H1 (cell line): Measurements from ENCODE around the gene TSPAN9. TPM values are rescaled to one million over a fixed set of nuclear protein-coding genes. Genes with fewer than 3 reads are reported as not detected.

Experiments used
- CTCF ChIA-PET: fragments of 300-600 bp; sonication (Branson Sonifier 250); formaldehyde crosslinking; loops from one replicate; lab custom pipeline; 2021; ENCODE audit not compliant: partially characterized antibody; lab: Charles Lee
- POLR2A ChIA-PET: fragments of 300-600 bp; sonication (Branson Sonifier 250); formaldehyde crosslinking; loops from one replicate; lab custom pipeline; 2021; ENCODE audit warnings: inconsistent platforms; ENCODE audit not compliant: partially characterized antibody; lab: Charles Lee
- DNase-seq, 2 experiments: peaks; one replicate each; pipeline versions ENCODE4 v3.0.0 to v3.0.0-alpha.2; 2010 to 2022; ENCODE audit warnings: low spot score in 2 of 2, low read depth in 1 of 2, mixed read lengths in 1 of 2
- FAIRE-seq: peaks from 2 replicates; lab custom pipeline; 2011; peaks lifted over from hg19 to GRCh38; lab: Jason Lieb, UNC
- H2AFZ ChIP-seq: 2 replicates; pipeline ENCODE4 v1.8.1; 2012; ENCODE audit warnings: low read length, inconsistent platforms
- H2AK5ac ChIP-seq: 2 replicates; pipeline ENCODE4 v1.6.1; 2013; ENCODE audit warnings: low read depth, low read length
- H2BK120ac ChIP-seq: replicated peaks from 2 replicates; pipeline ENCODE3; 2013; ENCODE audit warnings: low read depth, low read length, inconsistent platforms
- H2BK12ac ChIP-seq: 2 replicates; pipeline ENCODE4 v1.6.1; 2013; ENCODE audit warnings: low read depth, low read length
- H2BK15ac ChIP-seq: 2 replicates; pipeline ENCODE4 v1.6.1; 2013; ENCODE audit warnings: low read length
- H2BK20ac ChIP-seq: 2 replicates; pipeline ENCODE4 v1.6.1; 2013; ENCODE audit warnings: low read length
- H2BK5ac ChIP-seq: 2 replicates; pipeline ENCODE4 v1.6.1; 2013; ENCODE audit warnings: low read depth, low read length
- H3K14ac ChIP-seq: 2 replicates; pipeline ENCODE4 v1.6.1; 2013; ENCODE audit warnings: inconsistent platforms; ENCODE audit not compliant: insufficient read length
- H3K18ac ChIP-seq: 2 replicates; pipeline ENCODE4 v1.6.1; 2013; ENCODE audit warnings: low read length; ENCODE audit errors: extremely low read depth
- H3K23ac ChIP-seq: 2 replicates; pipeline ENCODE4 v1.6.1; 2013; ENCODE audit warnings: inconsistent platforms; ENCODE audit not compliant: insufficient read length
- H3K23me2 ChIP-seq: 2 replicates; pipeline ENCODE4 v1.6.1; 2013; ENCODE audit warnings: low read depth, low read length
- H3K27ac ChIP-seq: 2 replicates; pipeline ENCODE4 v1.6.1; 2011; ENCODE audit warnings: low read depth, low read length, inconsistent platforms
- H3K27me3 ChIP-seq, 4 experiments: replicated peaks in 1 of 4; 1 replicate in 1 of 4; 2 replicates in 3 of 4; pipeline versions ENCODE4 v1.6.1 to v1.8.1; 2011 to 2013; ENCODE audit warnings: low read length in 3 of 4, mild to moderate bottlenecking in 3 of 4, inconsistent platforms in 2 of 4, mixed read lengths in 2 of 4, moderate library complexity in 1 of 4; ENCODE audit not compliant: control insufficient read depth in 3 of 4, insufficient read depth in 3 of 4; ENCODE audit errors: extremely low read depth in 1 of 4
- H3K36me3 ChIP-seq, 4 experiments: 2 replicates each; pipeline versions ENCODE4 v1.6.1 to v1.8.1; 2011 to 2013; ENCODE audit warnings: mild to moderate bottlenecking in 4 of 4, low read length in 3 of 4, moderate library complexity in 2 of 4, control low read depth in 1 of 4, inconsistent platforms in 1 of 4; ENCODE audit not compliant: insufficient read depth in 4 of 4, control insufficient read depth in 2 of 4
- H3K4ac ChIP-seq: replicated peaks from 2 replicates; pipeline ENCODE3; 2013; ENCODE audit warnings: low read length, low read depth, mixed read lengths, inconsistent platforms; ENCODE audit not compliant: insufficient read length
- H3K4me1 ChIP-seq, 4 experiments: replicated peaks in 1 of 4; 1 replicate in 1 of 4; 2 replicates in 3 of 4; pipeline versions ENCODE4 v1.6.1 to v1.8.1; 2011 to 2013; ENCODE audit warnings: low read length in 3 of 4, inconsistent platforms in 2 of 4, mixed read lengths in 1 of 4; ENCODE audit not compliant: insufficient read depth in 4 of 4, control insufficient read depth in 3 of 4
- H3K4me2 ChIP-seq, 2 experiments: 2 replicates each; pipeline versions ENCODE4 v1.6.1 to v1.8.1; 2011 to 2013; ENCODE audit warnings: low read depth in 2 of 2, low read length in 2 of 2, control low read depth in 1 of 2, inconsistent platforms in 1 of 2, mild to moderate bottlenecking in 1 of 2; ENCODE audit not compliant: insufficient read depth in 1 of 2
- H3K4me3 ChIP-seq, 4 experiments: fragments of 200-600, 300-600 bp in 1 of 4; sonication (generic), shearing (Covaris generic), sonication (Bioruptor Twin) in 1 of 4; 2 replicates each; pipeline versions ENCODE4 v1.5.1 to v1.8.1; 2011 to 2016; ENCODE audit warnings: low read length in 4 of 4, low read depth in 3 of 4, control low read depth in 2 of 4, inconsistent platforms in 2 of 4, mild to moderate bottlenecking in 2 of 4, mixed read lengths in 1 of 4, moderate library complexity in 1 of 4; ENCODE audit not compliant: insufficient read depth in 2 of 4; ENCODE audit errors: extremely low read depth in 1 of 4
- H3K56ac ChIP-seq: replicated peaks from 2 replicates; pipeline ENCODE3; 2013; ENCODE audit warnings: low read depth, mild to moderate bottlenecking, mixed read lengths, low read length, inconsistent platforms; ENCODE audit not compliant: insufficient read length
- H3K79me1 ChIP-seq: 2 replicates; pipeline ENCODE4 v1.6.1; 2013; ENCODE audit warnings: low read depth, low read length, control low read depth
- H3K79me2 ChIP-seq, 2 experiments: 2 replicates each; pipeline versions ENCODE4 v1.6.1 to v1.8.1; 2012 to 2013; ENCODE audit warnings: low read length in 2 of 2, mild to moderate bottlenecking in 2 of 2, inconsistent platforms in 1 of 2; ENCODE audit not compliant: insufficient read depth in 2 of 2, control insufficient read depth in 1 of 2
- H3K9ac ChIP-seq, 4 experiments: replicated peaks in 1 of 4; 1 replicate in 1 of 4; 2 replicates in 3 of 4; pipeline versions ENCODE4 v1.6.1 to v1.8.1; 2011 to 2013; ENCODE audit warnings: low read depth in 3 of 4, low read length in 3 of 4, control low read depth in 2 of 4, mild to moderate bottlenecking in 2 of 4, moderate library complexity in 2 of 4, inconsistent platforms in 1 of 4; ENCODE audit errors: extremely low read depth in 1 of 4
- H3K9me3 ChIP-seq, 2 experiments: 2 replicates each; pipeline versions ENCODE4 v1.6.1 to v1.8.1; 2012 to 2013; ENCODE audit warnings: mild to moderate bottlenecking in 2 of 2, moderate library complexity in 2 of 2, control low read depth in 1 of 2, inconsistent platforms in 1 of 2, low read depth in 1 of 2, low read length in 1 of 2, mixed read lengths in 1 of 2; ENCODE audit not compliant: insufficient read depth in 2 of 2
- H4K20me1 ChIP-seq, 2 experiments: replicated peaks in 1 of 2; 2 replicates each; pipeline versions ENCODE3 to v1.8.1; 2011 to 2013; ENCODE audit warnings: inconsistent platforms in 2 of 2, low read length in 2 of 2, mild to moderate bottlenecking in 1 of 2; ENCODE audit not compliant: insufficient read depth in 2 of 2, control insufficient read depth in 1 of 2
- H4K5ac ChIP-seq: 2 replicates; pipeline ENCODE4 v1.6.1; 2013; ENCODE audit warnings: low read length, low read depth, mixed read lengths, inconsistent platforms; ENCODE audit not compliant: insufficient read length
- H4K8ac ChIP-seq: 2 replicates; pipeline ENCODE4 v1.8.0; 2013; ENCODE audit warnings: mild to moderate bottlenecking, moderate library complexity, low read length, inconsistent platforms; ENCODE audit not compliant: insufficient read depth; ENCODE audit errors: extremely low read depth
- H4K91ac ChIP-seq: replicated peaks from 2 replicates; pipeline ENCODE3; 2013; ENCODE audit warnings: low read length, mixed read lengths, inconsistent platforms; ENCODE audit not compliant: insufficient read length
- BACH1 ChIP-seq: IDR thresholded peaks from 2 replicates; pipeline ENCODE4 v1.6.1; 2012; ENCODE audit warnings: low read length, improper control_type of control experiment
- CBX8 ChIP-seq: fragments of 300-800, 300-1000 bp; sonication (generic); IDR thresholded peaks from 2 replicates; pipeline ENCODE4 v1.7.1; 2016; ENCODE audit warnings: low read depth, low read length, borderline replicate concordance
- CREB1 ChIP-seq: IDR thresholded peaks from 2 replicates; pipeline ENCODE4 v1.6.1; 2012; ENCODE audit warnings: inconsistent platforms
- JUN ChIP-seq: IDR thresholded peaks from 2 replicates; pipeline ENCODE4 v1.6.1; 2011; ENCODE audit warnings: low read depth, mild to moderate bottlenecking, improper control_type of control experiment, low read length
- KDM5A ChIP-seq: fragments of 200-600 bp; IDR thresholded peaks from 2 replicates; pipeline ENCODE4 v1.7.1; 2012; ENCODE audit warnings: mild to moderate bottlenecking, low read length, inconsistent platforms, mixed read lengths
- NANOG ChIP-seq: IDR thresholded peaks from 2 replicates; pipeline ENCODE4 v1.6.1; 2011; ENCODE audit warnings: low read length, low read depth, mild to moderate bottlenecking, inconsistent platforms; ENCODE audit not compliant: insufficient read depth, poor library complexity, severe bottlenecking
- RAD21 ChIP-seq, 2 experiments: IDR thresholded peaks in 1 of 2; conservative IDR thresholded peaks in 1 of 2; 2 replicates each; pipeline ENCODE4 v1.6.1; 2011; ENCODE audit warnings: low read depth in 2 of 2, low read length in 2 of 2, improper control_type of control experiment in 1 of 2, inconsistent platforms in 1 of 2, mild to moderate bottlenecking in 1 of 2, moderate library complexity in 1 of 2
- RBBP5 ChIP-seq: IDR thresholded peaks from 2 replicates; pipeline ENCODE4 v1.7.1; 2012; ENCODE audit warnings: low read depth, mild to moderate bottlenecking, inconsistent platforms, low read length, moderate library complexity, borderline replicate concordance
- RFX5 ChIP-seq: IDR thresholded peaks from 2 replicates; pipeline ENCODE4 v1.6.1; 2011; ENCODE audit warnings: low read depth, low read length, improper control_type of control experiment, borderline replicate concordance
- SIX5 ChIP-seq: IDR thresholded peaks from 2 replicates; pipeline ENCODE4 v1.6.1; 2011; ENCODE audit warnings: mild to moderate bottlenecking, low read depth, low read length
- SRF ChIP-seq: IDR thresholded peaks from 2 replicates; pipeline ENCODE4 v1.6.1; 2011; ENCODE audit warnings: mild to moderate bottlenecking, low read depth, low read length, moderate library complexity
- TAF7 ChIP-seq: optimal IDR thresholded peaks from 2 replicates; pipeline ENCODE3; 2011; ENCODE audit warnings: low read depth, mild to moderate bottlenecking, inconsistent platforms, low read length, moderate library complexity, borderline replicate concordance
- WGBS, 2 experiments: shearing (Covaris generic) in 1 of 2; methylation state at CpG; one replicate each; pipeline versions ENCODE4 v1.1.6 to v1.1.7; 2013 to 2015; ENCODE audit warnings: low lambda C conversion rate in 2 of 2, mixed read lengths in 2 of 2, inconsistent platforms in 1 of 2, low coverage in 1 of 2, missing lambda C conversion rate in 1 of 2; ENCODE audit not compliant: insufficient replicate concordance in 2 of 2, insufficient coverage in 1 of 2, insufficient read length in 1 of 2; ENCODE audit errors: extremely low coverage in 1 of 2, missing lambda C conversion rate in 1 of 2; 5-methylcytosine and 5-hydroxymethylcytosine counted together
- polyA plus RNA-seq, 7 experiments: library from polyadenylated mRNA; depleted of rRNA in 3 of 7; stranded (reverse) in 5 of 7; unstranded in 2 of 7; fragments of >200 nt in 5 of 7; fragments of 200-250 nt in 2 of 7; gene quantifications; 1 replicate in 5 of 7; 2 replicates in 1 of 7; 4 replicates in 1 of 7; pipeline versions ENCODE4 v1.2.1 to v1.2.3, GENCODE V29; 2011 to 2013; ENCODE audit warnings: missing spikeins in 2 of 7, mixed read lengths in 2 of 7
- total RNA-seq: library from RNA; stranded (reverse); fragmentation: NEBNext Ultra II Directional; extraction: Animal tissue kit (Norgen Biotek cat#: 25700); gene quantifications from 2 replicates; pipeline ENCODE4 v1.2.1, GENCODE V29; 2021
- TF ChIP-seq, protein P1 (sequence below): IDR thresholded peaks from 2 replicates; pipeline ENCODE4 v1.6.1; 2012; ENCODE audit warnings: inconsistent platforms

Gene TSPAN9
- total and polyA plus RNA-seq, 2 of the 8 experiments (the other 6 are each of a cell fraction or from before 2014, with no cell fraction given) = 11.5 to 29.1 TPM

DNA sequence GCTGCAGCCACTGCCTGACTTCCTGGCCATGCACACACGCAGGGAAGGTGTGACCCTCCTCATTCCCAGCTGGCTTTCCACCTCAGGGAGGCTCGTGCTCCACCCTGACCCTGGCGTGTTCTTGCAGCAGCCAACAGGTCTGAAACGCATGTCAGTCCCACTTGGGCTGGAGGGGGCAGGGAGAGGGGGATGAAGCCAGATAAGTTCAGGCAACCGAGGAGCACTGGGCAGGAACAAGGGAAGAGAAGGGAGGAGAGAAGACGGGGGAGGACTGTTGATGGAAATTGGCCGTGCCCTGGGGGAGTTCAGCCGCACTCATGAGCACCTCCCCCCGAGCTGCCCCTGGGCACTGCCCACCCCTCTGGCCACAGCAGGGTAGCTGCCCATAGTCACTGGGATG, 231.4 kb downstream of the TSPAN9 start:
- H2BK120ac ChIP-seq = no peak overlapping the region
- no peak overlapping the region for H3K4ac ChIP-seq
- ChIA-PET CTCF (interaction anchor here (0.6 to 1.2 kb wide), 3 partner anchors 8 to 107 kb away, joined by 3 to 5 read pairs (median 4); no protein-coding TSS in a partner anchor), POLR2A (no interaction called here)
- WGBS, 2 experiments = 80% methylated on average over 2 of the region's 9 CpGs; no CpG with 5 or more reads in 1 of the 2 experiments
- no peak overlapping the region for H2BK20ac ChIP-seq
- H4K8ac ChIP-seq = peak overlapping the region; percentile 87
- no peak overlapping the region for H3K4me2 ChIP-seq
- peak overlapping the region; percentile 39; the same call in 1 of the 2 replicates for H2BK12ac ChIP-seq
- no peaks in the 10 kb centered on the region; a peak in 2 of 7 replicates for H3K27me3 ChIP-seq
- 0 out of 2 replicates have a peak overlapping the region, but pooled peaks have one; percentile 18 for H2BK5ac ChIP-seq
- no peak overlapping the region for H2BK15ac ChIP-seq
- no peak overlapping the region for H4K91ac ChIP-seq
- H3K79me2 ChIP-seq = no peaks in the 10 kb centered on the region
- no peak overlapping the region for H2AK5ac ChIP-seq
- no peak overlapping the region for H4K5ac ChIP-seq
- H2AFZ ChIP-seq = no peak overlapping the region
- H3K9ac ChIP-seq = no peak overlapping the region
- FAIRE-seq (no peak), DNase-seq (no peak)
- no peak overlapping the region for H3K56ac ChIP-seq
- H3K4me1 ChIP-seq = peaks cover 0 to 5% (median 2%) of the 10 kb centered on the region in 4 experiments; a peak in 3 of 7 replicates
- H3K4me3 ChIP-seq = no peak overlapping the region
- no peak overlapping the region for H3K27ac ChIP-seq
- no peaks in the 10 kb centered on the region for H3K23me2 ChIP-seq
- no peaks in the 10 kb centered on the region for H3K36me3 ChIP-seq
- no peaks in the 10 kb centered on the region for H4K20me1 ChIP-seq
- H3K9me3 ChIP-seq = no peaks in the 10 kb centered on the region
- H3K79me1 ChIP-seq = no peaks in the 10 kb centered on the region
- no peak overlapping the region for H3K23ac ChIP-seq
- no peak overlapping the region for H3K18ac ChIP-seq
- no peak overlapping the region for H3K14ac ChIP-seq
- no peak for TF ChIP-seq CBX8
- no peak for TF ChIP-seq RBBP5
- no peak for TF ChIP-seq TAF7
- TF ChIP-seq CREB1 = no peak
- TF ChIP-seq RAD21 (IDR thresholded peaks at IDR 0.05 in 1 of 2, conservative IDR thresholded peaks at IDR 0.05 in 1 of 2; ENCODE audit: low read depth in 2 of 2, low read length in 2 of 2) = no peak
- no peak for TF ChIP-seq NANOG
- TF ChIP-seq BACH1 = no peak
- no peak for TF ChIP-seq RFX5
- TF ChIP-seq KDM5A = no peak
- no peak for TF ChIP-seq JUN
- TF ChIP-seq SRF = no peak
- TF ChIP-seq SIX5 = no peak
- TF ChIP-seq, protein P1, sequence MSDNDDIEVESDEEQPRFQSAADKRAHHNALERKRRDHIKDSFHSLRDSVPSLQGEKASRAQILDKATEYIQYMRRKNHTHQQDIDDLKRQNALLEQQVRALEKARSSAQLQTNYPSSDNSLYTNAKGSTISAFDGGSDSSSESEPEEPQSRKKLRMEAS = no peak
